WTC11 (cell line): Measurements from ENCODE around the gene TBC1D22B. TPM values are rescaled to one million over a fixed set of nuclear protein-coding genes. Genes with fewer than 3 reads are reported as not detected.

ENCODE experiments used
- ATAC-seq: fragments of 200-7000 bp; cut with Tn5 transposase; 2 replicates; pipeline ENCODE4 v1.10.0; 2021; ENCODE audit warnings: mild to moderate bottlenecking, moderate library complexity
- CTCF ChIA-PET: fragments of 300-600 bp; sonication (Branson Sonifier 250); formaldehyde crosslinking; loops from one replicate; lab custom pipeline; 2021; ENCODE audit warnings: antibody characterized with exemption; lab: Charles Lee
- POLR2A ChIA-PET: fragments of 350-600 bp; sonication (Branson Sonifier 250); formaldehyde crosslinking; loops from one replicate; lab custom pipeline; 2021; ENCODE audit warnings: antibody characterized with exemption; lab: Charles Lee
- DNase-seq: peaks from one replicate; pipeline ENCODE4 v3.0.0; 2021; ENCODE audit warnings: low spot score
- H3K27ac Mint-ChIP-seq: 2 replicates; pipeline ENCODE4 v1.8.0; 2021; ENCODE audit warnings: mixed read lengths
- H3K27me3 Mint-ChIP-seq: 2 replicates; pipeline ENCODE4 v1.8.0; 2021; ENCODE audit warnings: low read depth, mild to moderate bottlenecking, moderate library complexity, mixed read lengths
- H3K36me3 Mint-ChIP-seq: 2 replicates; pipeline ENCODE4 v1.8.0; 2021; ENCODE audit warnings: mixed read lengths
- H3K4me1 Mint-ChIP-seq: 2 replicates; pipeline ENCODE4 v1.8.0; 2022; ENCODE audit warnings: mixed read lengths
- H3K4me3 Mint-ChIP-seq: 2 replicates; pipeline ENCODE4 v1.8.0; 2021; ENCODE audit warnings: mild to moderate bottlenecking, moderate library complexity, mixed read lengths
- H3K9me3 Mint-ChIP-seq: 2 replicates; pipeline ENCODE4 v1.8.0; 2021; ENCODE audit warnings: mixed read lengths
- CREM ChIP-seq: sonication (generic); formaldehyde crosslinking; IDR thresholded peaks from 2 replicates; pipeline ENCODE4 v1.8.1; 2022; ENCODE audit warnings: mild to moderate bottlenecking, missing genetic modification reagents, moderate library complexity
- JUN ChIP-seq: sonication (generic); formaldehyde crosslinking; IDR thresholded peaks from 2 replicates; pipeline ENCODE4 v1.8.0; 2023; ENCODE audit warnings: mild to moderate bottlenecking, missing genetic modification reagents
- KAT7 ChIP-seq: sonication (generic); formaldehyde crosslinking; IDR thresholded peaks from 2 replicates; pipeline ENCODE4 v1.8.1; 2023; ENCODE audit warnings: missing genetic modification reagents, mild to moderate bottlenecking, borderline replicate concordance
- NFE2L1 ChIP-seq: sonication (generic); formaldehyde crosslinking; IDR thresholded peaks from 2 replicates; pipeline ENCODE4 v1.8.1; 2023; ENCODE audit warnings: missing genetic modification reagents
- NFYB ChIP-seq: sonication (generic); formaldehyde crosslinking; conservative IDR thresholded peaks from 2 replicates; pipeline ENCODE4 v1.8.0; 2022; ENCODE audit warnings: low read depth, missing genetic modification reagents
- NR2C2 ChIP-seq: sonication (generic); formaldehyde crosslinking; IDR thresholded peaks from 2 replicates; pipeline ENCODE4 v1.8.0; 2022; ENCODE audit warnings: mild to moderate bottlenecking, missing genetic modification reagents
- PRRX2 ChIP-seq: fragments of 250-450 bp; sonication (Bioruptor Pico); IDR thresholded peaks from 2 replicates; pipeline ENCODE4 v1.8.0; 2021; ENCODE audit warnings: mild to moderate bottlenecking
- SMAD4 ChIP-seq: sonication (generic); formaldehyde crosslinking; IDR thresholded peaks from 2 replicates; pipeline ENCODE4 v1.8.0; 2022; ENCODE audit warnings: mild to moderate bottlenecking, missing genetic modification reagents
- TP53 ChIP-seq: sonication (generic); formaldehyde crosslinking; IDR thresholded peaks from 2 replicates; pipeline ENCODE4 v1.8.1; 2023; ENCODE audit warnings: mild to moderate bottlenecking, missing genetic modification reagents
- ZNF138 ChIP-seq: sonication (generic); formaldehyde crosslinking; conservative IDR thresholded peaks from 2 replicates; pipeline ENCODE4 v1.8.1; 2022; ENCODE audit warnings: mild to moderate bottlenecking, moderate library complexity, missing genetic modification reagents
- ZNF232 ChIP-seq: sonication (generic); formaldehyde crosslinking; IDR thresholded peaks from 2 replicates; pipeline ENCODE4 v1.8.0; 2022; ENCODE audit warnings: mild to moderate bottlenecking, missing genetic modification reagents
- ZNF263 ChIP-seq: sonication (generic); formaldehyde crosslinking; IDR thresholded peaks from 2 replicates; pipeline ENCODE4 v1.8.1; 2022; ENCODE audit warnings: low read depth, mild to moderate bottlenecking, moderate library complexity, missing genetic modification reagents
- ZNF416 ChIP-seq: fragments of 250-450 bp; sonication (Bioruptor Pico); IDR thresholded peaks from 2 replicates; pipeline ENCODE4 v1.9.0; 2021; ENCODE audit warnings: mild to moderate bottlenecking, inconsistent platforms
- total RNA-seq: library from RNA; stranded (reverse); gene quantifications from 3 replicates; pipeline ENCODE4 v1.2.3, GENCODE V29; 2021
- TF ChIP-seq, protein P1 (sequence below): sonication (generic); formaldehyde crosslinking; conservative IDR thresholded peaks from 2 replicates; pipeline ENCODE4 v1.8.1; 2022; ENCODE audit warnings: mild to moderate bottlenecking, missing genetic modification reagents
- TF ChIP-seq, protein P2 (sequence below): sonication (generic); formaldehyde crosslinking; IDR thresholded peaks from 2 replicates; pipeline ENCODE4 v1.8.1; 2023; ENCODE audit warnings: mild to moderate bottlenecking, missing genetic modification reagents, moderate library complexity
- TF ChIP-seq, protein P3 (sequence below): fragments of 250-450 bp; sonication (Bioruptor Pico); IDR thresholded peaks from 2 replicates; pipeline ENCODE4 v1.9.0; 2021; ENCODE audit warnings: mild to moderate bottlenecking
- TF ChIP-seq, protein P4 (sequence below): sonication (generic); formaldehyde crosslinking; IDR thresholded peaks from 2 replicates; pipeline ENCODE4 v1.8.1; 2023; ENCODE audit warnings: mild to moderate bottlenecking, moderate library complexity, missing genetic modification reagents
- TF ChIP-seq, protein P5 (sequence below): sonication (generic); formaldehyde crosslinking; IDR thresholded peaks from 2 replicates; pipeline ENCODE4 v1.8.1; 2023; ENCODE audit warnings: mild to moderate bottlenecking, missing genetic modification reagents, moderate library complexity
- TF ChIP-seq, protein P6 (sequence below): sonication (generic); formaldehyde crosslinking; IDR thresholded peaks from 2 replicates; pipeline ENCODE4 v1.8.1; 2022; ENCODE audit warnings: low read depth, mild to moderate bottlenecking, moderate library complexity, missing genetic modification reagents, borderline replicate concordance
- TF ChIP-seq, protein P7 (sequence below): sonication (generic); formaldehyde crosslinking; IDR thresholded peaks from 2 replicates; pipeline ENCODE4 v1.8.1; 2022; ENCODE audit warnings: missing genetic modification reagents, borderline replicate concordance
- TF ChIP-seq, protein P8 (sequence below): sonication (generic); formaldehyde crosslinking; IDR thresholded peaks from 2 replicates; pipeline ENCODE4 v1.8.0; 2022; ENCODE audit warnings: mild to moderate bottlenecking, missing genetic modification reagents

The TBC1D22B gene
- total RNA-seq, 1 experiment from 2014 or later = 16.4 TPM

DNA sequence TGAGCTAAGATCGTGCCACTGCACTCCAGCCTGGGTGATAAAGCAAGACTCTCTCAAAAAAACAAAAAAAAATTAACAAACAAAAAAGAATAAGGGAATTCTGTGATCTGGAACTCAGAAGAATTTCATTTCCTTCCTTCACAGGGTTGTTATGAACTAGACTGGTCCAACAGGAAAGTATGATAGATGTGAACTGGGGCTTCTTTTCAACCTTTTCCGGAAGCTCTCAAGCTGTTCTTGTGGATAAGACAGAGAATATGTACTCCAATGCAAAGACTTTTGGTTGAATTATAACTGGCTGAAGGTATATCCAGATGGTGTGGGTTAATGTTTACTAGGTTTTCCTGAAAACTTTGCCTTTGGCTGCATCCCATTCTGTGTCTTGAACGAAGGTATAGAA is 101.5 kb downstream of the TBC1D22B start:
- H3K9me3 Mint-ChIP-seq = no peaks in the 10 kb centered on the region
- H3K4me1 Mint-ChIP-seq = peaks cover 30% of the 10 kb centered on the region
- H3K27me3 Mint-ChIP-seq = no peaks in the 10 kb centered on the region
- no peak for ATAC-seq
- TF ChIP-seq, protein P1, sequence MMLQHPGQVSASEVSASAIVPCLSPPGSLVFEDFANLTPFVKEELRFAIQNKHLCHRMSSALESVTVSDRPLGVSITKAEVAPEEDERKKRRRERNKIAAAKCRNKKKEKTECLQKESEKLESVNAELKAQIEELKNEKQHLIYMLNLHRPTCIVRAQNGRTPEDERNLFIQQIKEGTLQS (CRISPR knock-in tag) = no peak
- TF ChIP-seq NFYB (CRISPR knock-in tag) = no peak
- TF ChIP-seq ZNF416 = no peak
- TF ChIP-seq, protein P2, sequence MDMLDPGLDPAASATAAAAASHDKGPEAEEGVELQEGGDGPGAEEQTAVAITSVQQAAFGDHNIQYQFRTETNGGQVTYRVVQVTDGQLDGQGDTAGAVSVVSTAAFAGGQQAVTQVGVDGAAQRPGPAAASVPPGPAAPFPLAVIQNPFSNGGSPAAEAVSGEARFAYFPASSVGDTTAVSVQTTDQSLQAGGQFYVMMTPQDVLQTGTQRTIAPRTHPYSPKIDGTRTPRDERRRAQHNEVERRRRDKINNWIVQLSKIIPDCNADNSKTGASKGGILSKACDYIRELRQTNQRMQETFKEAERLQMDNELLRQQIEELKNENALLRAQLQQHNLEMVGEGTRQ = no peak
- TF ChIP-seq, protein P3, sequence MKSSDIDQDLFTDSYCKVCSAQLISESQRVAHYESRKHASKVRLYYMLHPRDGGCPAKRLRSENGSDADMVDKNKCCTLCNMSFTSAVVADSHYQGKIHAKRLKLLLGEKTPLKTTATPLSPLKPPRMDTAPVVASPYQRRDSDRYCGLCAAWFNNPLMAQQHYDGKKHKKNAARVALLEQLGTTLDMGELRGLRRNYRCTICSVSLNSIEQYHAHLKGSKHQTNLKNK (CRISPR knock-in tag) = no peak
- no peak for TF ChIP-seq CREM (CRISPR knock-in tag)
- TF ChIP-seq TP53 (CRISPR knock-in tag) = no peak
- no peak overlapping the region for H3K4me3 Mint-ChIP-seq
- ChIA-PET CTCF (no interaction called here), POLR2A (no interaction called here)
- DNase-seq = no peak
- H3K27ac Mint-ChIP-seq = no peak overlapping the region
- H3K36me3 Mint-ChIP-seq = peaks cover 7% of the 10 kb centered on the region; the same call in 1 of the 2 replicates

DNA sequence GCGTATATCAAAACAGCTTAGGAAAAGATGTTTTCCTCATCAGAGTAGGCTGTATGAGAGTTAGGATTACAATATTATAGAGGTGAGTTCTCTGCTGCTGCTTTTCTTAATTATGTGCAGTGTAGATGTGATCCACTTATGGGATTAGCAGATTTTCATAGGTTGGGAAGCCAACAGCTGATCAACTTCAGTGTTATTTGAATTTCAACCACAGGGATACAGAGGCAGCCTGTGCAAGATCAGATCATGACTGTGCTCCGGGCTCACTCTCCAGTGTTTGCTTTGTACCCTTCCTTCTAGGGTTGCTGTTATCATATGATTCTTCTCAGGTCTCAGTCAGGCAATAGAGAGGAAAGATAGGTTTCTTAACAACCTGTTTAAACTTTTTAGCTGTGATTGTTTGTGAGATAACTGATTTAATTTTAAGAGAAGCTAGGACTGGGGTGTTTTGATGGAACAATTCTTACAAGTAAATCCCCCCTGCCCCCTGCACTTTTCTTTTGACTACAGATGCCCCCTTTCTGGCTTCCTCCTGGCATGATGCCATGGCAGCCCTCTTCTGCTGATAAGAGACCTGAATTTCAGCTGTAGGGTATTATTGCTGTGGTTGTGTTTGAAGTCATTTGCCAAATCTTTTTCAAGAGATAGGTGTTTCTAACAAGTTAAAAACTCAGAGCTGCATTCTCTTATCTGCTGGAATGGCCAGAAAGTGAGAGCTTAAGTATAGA is 104.7 kb downstream of the TBC1D22B start:
- ATAC-seq (no peak), DNase-seq (no peak)
- Mint-ChIP-seq H3K4me3 (no peak overlapping the region), H3K27ac (no peak overlapping the region), H3K36me3 (peaks cover 7% of the 10 kb centered on the region; the same call in 1 of the 2 replicates), H3K9me3 (no peaks in the 10 kb centered on the region), H3K27me3 (no peaks in the 10 kb centered on the region), H3K4me1 (peaks cover 5% of the 10 kb centered on the region)
- TF ChIP-seq NR2C2 (CRISPR knock-in tag) = no peak
- TF ChIP-seq, protein P4, sequence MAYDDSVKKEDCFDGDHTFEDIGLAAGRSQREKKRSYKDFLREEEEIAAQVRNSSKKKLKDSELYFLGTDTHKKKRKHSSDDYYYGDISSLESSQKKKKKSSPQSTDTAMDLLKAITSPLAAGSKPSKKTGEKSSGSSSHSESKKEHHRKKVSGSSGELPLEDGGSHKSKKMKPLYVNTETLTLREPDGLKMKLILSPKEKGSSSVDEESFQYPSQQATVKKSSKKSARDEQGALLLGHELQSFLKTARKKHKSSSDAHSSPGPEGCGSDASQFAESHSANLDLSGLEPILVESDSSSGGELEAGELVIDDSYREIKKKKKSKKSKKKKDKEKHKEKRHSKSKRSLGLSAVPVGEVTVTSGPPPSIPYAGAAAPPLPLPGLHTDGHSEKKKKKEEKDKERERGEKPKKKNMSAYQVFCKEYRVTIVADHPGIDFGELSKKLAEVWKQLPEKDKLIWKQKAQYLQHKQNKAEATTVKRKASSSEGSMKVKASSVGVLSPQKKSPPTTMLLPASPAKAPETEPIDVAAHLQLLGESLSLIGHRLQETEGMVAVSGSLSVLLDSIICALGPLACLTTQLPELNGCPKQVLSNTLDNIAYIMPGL (CRISPR knock-in tag) = no peak
- TF ChIP-seq ZNF138 (CRISPR knock-in tag) = no peak
- TF ChIP-seq SMAD4 = no peak
- TF ChIP-seq, protein P5, sequence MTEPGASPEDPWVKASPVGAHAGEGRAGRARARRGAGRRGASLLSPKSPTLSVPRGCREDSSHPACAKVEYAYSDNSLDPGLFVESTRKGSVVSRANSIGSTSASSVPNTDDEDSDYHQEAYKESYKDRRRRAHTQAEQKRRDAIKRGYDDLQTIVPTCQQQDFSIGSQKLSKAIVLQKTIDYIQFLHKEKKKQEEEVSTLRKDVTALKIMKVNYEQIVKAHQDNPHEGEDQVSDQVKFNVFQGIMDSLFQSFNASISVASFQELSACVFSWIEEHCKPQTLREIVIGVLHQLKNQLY (CRISPR knock-in tag) = no peak
- TF ChIP-seq, protein P6, sequence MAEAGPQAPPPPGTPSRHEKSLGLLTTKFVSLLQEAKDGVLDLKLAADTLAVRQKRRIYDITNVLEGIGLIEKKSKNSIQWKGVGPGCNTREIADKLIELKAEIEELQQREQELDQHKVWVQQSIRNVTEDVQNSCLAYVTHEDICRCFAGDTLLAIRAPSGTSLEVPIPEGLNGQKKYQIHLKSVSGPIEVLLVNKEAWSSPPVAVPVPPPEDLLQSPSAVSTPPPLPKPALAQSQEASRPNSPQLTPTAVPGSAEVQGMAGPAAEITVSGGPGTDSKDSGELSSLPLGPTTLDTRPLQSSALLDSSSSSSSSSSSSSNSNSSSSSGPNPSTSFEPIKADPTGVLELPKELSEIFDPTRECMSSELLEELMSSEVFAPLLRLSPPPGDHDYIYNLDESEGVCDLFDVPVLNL (CRISPR knock-in tag) = no peak
- TF ChIP-seq ZNF416 = no peak
- TF ChIP-seq, protein P7, sequence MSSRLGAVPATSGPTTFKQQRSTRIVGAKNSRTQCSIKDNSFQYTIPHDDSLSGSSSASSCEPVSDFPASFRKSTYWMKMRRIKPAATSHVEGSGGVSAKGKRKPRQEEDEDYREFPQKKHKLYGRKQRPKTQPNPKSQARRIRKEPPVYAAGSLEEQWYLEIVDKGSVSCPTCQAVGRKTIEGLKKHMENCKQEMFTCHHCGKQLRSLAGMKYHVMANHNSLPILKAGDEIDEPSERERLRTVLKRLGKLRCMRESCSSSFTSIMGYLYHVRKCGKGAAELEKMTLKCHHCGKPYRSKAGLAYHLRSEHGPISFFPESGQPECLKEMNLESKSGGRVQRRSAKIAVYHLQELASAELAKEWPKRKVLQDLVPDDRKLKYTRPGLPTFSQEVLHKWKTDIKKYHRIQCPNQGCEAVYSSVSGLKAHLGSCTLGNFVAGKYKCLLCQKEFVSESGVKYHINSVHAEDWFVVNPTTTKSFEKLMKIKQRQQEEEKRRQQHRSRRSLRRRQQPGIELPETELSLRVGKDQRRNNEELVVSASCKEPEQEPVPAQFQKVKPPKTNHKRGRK = no peak
- no peak for TF ChIP-seq KAT7 (CRISPR knock-in tag)
- no peak for TF ChIP-seq ZNF263
- TF ChIP-seq ZNF232 (CRISPR knock-in tag) = no peak
- TF ChIP-seq JUN = no peak
- no peak for TF ChIP-seq PRRX2 (CRISPR knock-in tag)
- TF ChIP-seq, protein P8, sequence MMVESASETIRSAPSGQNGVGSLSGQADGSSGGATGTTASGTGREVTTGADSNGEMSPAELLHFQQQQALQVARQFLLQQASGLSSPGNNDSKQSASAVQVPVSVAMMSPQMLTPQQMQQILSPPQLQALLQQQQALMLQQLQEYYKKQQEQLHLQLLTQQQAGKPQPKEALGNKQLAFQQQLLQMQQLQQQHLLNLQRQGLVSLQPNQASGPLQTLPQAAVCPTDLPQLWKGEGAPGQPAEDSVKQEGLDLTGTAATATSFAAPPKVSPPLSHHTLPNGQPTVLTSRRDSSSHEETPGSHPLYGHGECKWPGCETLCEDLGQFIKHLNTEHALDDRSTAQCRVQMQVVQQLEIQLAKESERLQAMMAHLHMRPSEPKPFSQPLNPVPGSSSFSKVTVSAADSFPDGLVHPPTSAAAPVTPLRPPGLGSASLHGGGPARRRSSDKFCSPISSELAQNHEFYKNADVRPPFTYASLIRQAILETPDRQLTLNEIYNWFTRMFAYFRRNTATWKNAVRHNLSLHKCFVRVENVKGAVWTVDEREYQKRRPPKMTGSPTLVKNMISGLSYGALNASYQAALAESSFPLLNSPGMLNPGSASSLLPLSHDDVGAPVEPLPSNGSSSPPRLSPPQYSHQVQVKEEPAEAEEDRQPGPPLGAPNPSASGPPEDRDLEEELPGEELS (CRISPR knock-in tag) = no peak
- no peak for TF ChIP-seq NFE2L1 (CRISPR knock-in tag)
- ChIA-PET POLR2A (interaction anchor here (0.7 kb wide), 1 partner anchor 11 kb away, joined by 3 read pairs; no protein-coding TSS in a partner anchor), CTCF (interaction anchor here (1.1 to 1.7 kb wide), 3 partner anchors 37 to 343 kb away, joined by 3 to 8 read pairs (median 5); no protein-coding TSS in a partner anchor)
